WTC11 (cell line): ENCODE results near the gene PTPN6. TPM values are rescaled to one million over a fixed set of nuclear protein-coding genes. Genes with fewer than 3 reads are reported as not detected.
A peak's percentile ranks its signal among the peaks of the same experiment; 100 is the strongest.

Experiments used
- ATAC-seq: fragments of 200-7000 bp; cut with Tn5 transposase; 2 replicates; pipeline ENCODE4 v1.10.0; 2021; ENCODE audit warnings: mild to moderate bottlenecking, moderate library complexity
- CTCF ChIA-PET: fragments of 300-600 bp; sonication (Branson Sonifier 250); formaldehyde crosslinking; loops from one replicate; lab custom pipeline; 2021; ENCODE audit warnings: antibody characterized with exemption; lab: Charles Lee
- POLR2A ChIA-PET: fragments of 350-600 bp; sonication (Branson Sonifier 250); formaldehyde crosslinking; loops from one replicate; lab custom pipeline; 2021; ENCODE audit warnings: antibody characterized with exemption; lab: Charles Lee
- DNase-seq: peaks from one replicate; pipeline ENCODE4 v3.0.0; 2021; ENCODE audit warnings: low spot score
- H3K27ac Mint-ChIP-seq: 2 replicates; pipeline ENCODE4 v1.8.0; 2021; ENCODE audit warnings: mixed read lengths
- H3K27me3 Mint-ChIP-seq: 2 replicates; pipeline ENCODE4 v1.8.0; 2021; ENCODE audit warnings: low read depth, mild to moderate bottlenecking, moderate library complexity, mixed read lengths
- H3K36me3 Mint-ChIP-seq: 2 replicates; pipeline ENCODE4 v1.8.0; 2021; ENCODE audit warnings: mixed read lengths
- H3K4me1 Mint-ChIP-seq: 2 replicates; pipeline ENCODE4 v1.8.0; 2022; ENCODE audit warnings: mixed read lengths
- H3K4me3 Mint-ChIP-seq: 2 replicates; pipeline ENCODE4 v1.8.0; 2021; ENCODE audit warnings: mild to moderate bottlenecking, moderate library complexity, mixed read lengths
- H3K9me3 Mint-ChIP-seq: 2 replicates; pipeline ENCODE4 v1.8.0; 2021; ENCODE audit warnings: mixed read lengths
- CDX4 ChIP-seq: fragments of 250-450 bp; sonication (Bioruptor Pico); IDR thresholded peaks from 2 replicates; pipeline ENCODE4 v1.9.0; 2021; ENCODE audit warnings: moderate library complexity, mild to moderate bottlenecking, inconsistent platforms, borderline replicate concordance
- ESRRA ChIP-seq: sonication (generic); formaldehyde crosslinking; IDR thresholded peaks from 2 replicates; pipeline ENCODE4 v1.8.1; 2022; ENCODE audit warnings: mild to moderate bottlenecking, missing genetic modification reagents, borderline replicate concordance
- ETV6 ChIP-seq: sonication (generic); formaldehyde crosslinking; IDR thresholded peaks from 2 replicates; pipeline ENCODE4 v1.8.1; 2022; ENCODE audit warnings: mild to moderate bottlenecking, missing genetic modification reagents
- FOXK1 ChIP-seq: sonication (generic); formaldehyde crosslinking; IDR thresholded peaks from 2 replicates; pipeline ENCODE4 v1.8.0; 2022; ENCODE audit warnings: mild to moderate bottlenecking, moderate library complexity, missing genetic modification reagents
- FOXP1 ChIP-seq: sonication (generic); formaldehyde crosslinking; IDR thresholded peaks from 2 replicates; pipeline ENCODE4 v1.8.0; 2022; ENCODE audit warnings: missing genetic modification reagents, mild to moderate bottlenecking, moderate library complexity, borderline replicate concordance
- JAZF1 ChIP-seq: fragments of 250-450 bp; sonication (Bioruptor Pico); IDR thresholded peaks from 2 replicates; pipeline ENCODE4 v1.9.0; 2021; ENCODE audit warnings: moderate library complexity, mild to moderate bottlenecking, inconsistent platforms
- NFE2L1 ChIP-seq: sonication (generic); formaldehyde crosslinking; IDR thresholded peaks from 2 replicates; pipeline ENCODE4 v1.8.1; 2023; ENCODE audit warnings: missing genetic modification reagents
- NFYB ChIP-seq: sonication (generic); formaldehyde crosslinking; conservative IDR thresholded peaks from 2 replicates; pipeline ENCODE4 v1.8.0; 2022; ENCODE audit warnings: low read depth, missing genetic modification reagents
- NR2C2 ChIP-seq: sonication (generic); formaldehyde crosslinking; IDR thresholded peaks from 2 replicates; pipeline ENCODE4 v1.8.0; 2022; ENCODE audit warnings: mild to moderate bottlenecking, missing genetic modification reagents
- SP1 ChIP-seq: sonication (generic); formaldehyde crosslinking; conservative IDR thresholded peaks from 2 replicates; pipeline ENCODE4 v1.8.1; 2022; ENCODE audit warnings: missing genetic modification reagents
- TEAD1 ChIP-seq: sonication (generic); formaldehyde crosslinking; IDR thresholded peaks from 2 replicates; pipeline ENCODE4 v1.8.0; 2022; ENCODE audit warnings: mild to moderate bottlenecking, missing genetic modification reagents
- USF1 ChIP-seq: sonication (generic); formaldehyde crosslinking; IDR thresholded peaks from 2 replicates; pipeline ENCODE4 v1.8.0; 2022; ENCODE audit warnings: mild to moderate bottlenecking, missing genetic modification reagents
- ZNF281 ChIP-seq: sonication (generic); formaldehyde crosslinking; IDR thresholded peaks from 2 replicates; pipeline ENCODE4 v1.8.0; 2023; ENCODE audit warnings: mild to moderate bottlenecking, missing genetic modification reagents
- ZNF396 ChIP-seq: fragments of 250-450 bp; sonication (Bioruptor Pico); IDR thresholded peaks from 2 replicates; pipeline ENCODE4 v1.8.0; 2021; ENCODE audit warnings: mild to moderate bottlenecking, moderate library complexity, borderline replicate concordance
- ZNF671 ChIP-seq: fragments of 250-450 bp; sonication (Bioruptor Pico); IDR thresholded peaks from 2 replicates; pipeline ENCODE4 v1.8.0; 2021; ENCODE audit warnings: mild to moderate bottlenecking
- total RNA-seq: library from RNA; stranded (reverse); gene quantifications from 3 replicates; pipeline ENCODE4 v1.2.3, GENCODE V29; 2021
- TF ChIP-seq, protein P1 (sequence below): sonication (generic); formaldehyde crosslinking; IDR thresholded peaks from 2 replicates; pipeline ENCODE4 v1.8.0; 2023; ENCODE audit warnings: missing genetic modification reagents, mild to moderate bottlenecking, borderline replicate concordance
- TF ChIP-seq, protein P2 (sequence below): sonication (generic); formaldehyde crosslinking; IDR thresholded peaks from 2 replicates; pipeline ENCODE4 v1.8.1; 2022; ENCODE audit warnings: low read depth, mild to moderate bottlenecking, moderate library complexity, missing genetic modification reagents, borderline replicate concordance

The PTPN6 gene
- total RNA-seq, 1 experiment from 2014 or later = 27.1 TPM

GRCh38 chr12:6928703-6929407, 22.3 kb upstream of the PTPN6 start:
- DNase-seq = no peak
- peak overlapping the region; percentile 75 for H3K27ac Mint-ChIP-seq
- peaks cover 58% of the 10 kb centered on the region for H3K4me1 Mint-ChIP-seq
- CTCF ChIA-PET = interaction anchor here (0.9 to 6.6 kb wide), 8 partner anchors 8 to 90 kb away, joined by 3 to 93 read pairs (median 8); partner anchors contain the start of genes C12orf57, ENO2, LPCAT3 and RNU7-1
- no peaks in the 10 kb centered on the region for H3K9me3 Mint-ChIP-seq
- no peaks in the 10 kb centered on the region for H3K27me3 Mint-ChIP-seq
- POLR2A ChIA-PET = interaction anchor here (1.0 to 2.0 kb wide), 4 partner anchors 9 to 60 kb away, joined by 3 to 8 read pairs (median 6); partner anchors contain the start of genes C12orf57 and RNU7-1
- H3K36me3 Mint-ChIP-seq = peaks cover 13% of the 10 kb centered on the region
- TF ChIP-seq NFE2L1 (CRISPR knock-in tag) = no peak
- no peak for TF ChIP-seq JAZF1 (CRISPR knock-in tag)
- no peak for TF ChIP-seq FOXK1
- TF ChIP-seq NFYB (CRISPR knock-in tag) = no peak
- no peak for TF ChIP-seq ZNF671 (CRISPR knock-in tag)
- TF ChIP-seq SP1 = no peak
- TF ChIP-seq NR2C2 (CRISPR knock-in tag) = no peak
- TF ChIP-seq ETV6 = no peak
- TF ChIP-seq, protein P1, sequence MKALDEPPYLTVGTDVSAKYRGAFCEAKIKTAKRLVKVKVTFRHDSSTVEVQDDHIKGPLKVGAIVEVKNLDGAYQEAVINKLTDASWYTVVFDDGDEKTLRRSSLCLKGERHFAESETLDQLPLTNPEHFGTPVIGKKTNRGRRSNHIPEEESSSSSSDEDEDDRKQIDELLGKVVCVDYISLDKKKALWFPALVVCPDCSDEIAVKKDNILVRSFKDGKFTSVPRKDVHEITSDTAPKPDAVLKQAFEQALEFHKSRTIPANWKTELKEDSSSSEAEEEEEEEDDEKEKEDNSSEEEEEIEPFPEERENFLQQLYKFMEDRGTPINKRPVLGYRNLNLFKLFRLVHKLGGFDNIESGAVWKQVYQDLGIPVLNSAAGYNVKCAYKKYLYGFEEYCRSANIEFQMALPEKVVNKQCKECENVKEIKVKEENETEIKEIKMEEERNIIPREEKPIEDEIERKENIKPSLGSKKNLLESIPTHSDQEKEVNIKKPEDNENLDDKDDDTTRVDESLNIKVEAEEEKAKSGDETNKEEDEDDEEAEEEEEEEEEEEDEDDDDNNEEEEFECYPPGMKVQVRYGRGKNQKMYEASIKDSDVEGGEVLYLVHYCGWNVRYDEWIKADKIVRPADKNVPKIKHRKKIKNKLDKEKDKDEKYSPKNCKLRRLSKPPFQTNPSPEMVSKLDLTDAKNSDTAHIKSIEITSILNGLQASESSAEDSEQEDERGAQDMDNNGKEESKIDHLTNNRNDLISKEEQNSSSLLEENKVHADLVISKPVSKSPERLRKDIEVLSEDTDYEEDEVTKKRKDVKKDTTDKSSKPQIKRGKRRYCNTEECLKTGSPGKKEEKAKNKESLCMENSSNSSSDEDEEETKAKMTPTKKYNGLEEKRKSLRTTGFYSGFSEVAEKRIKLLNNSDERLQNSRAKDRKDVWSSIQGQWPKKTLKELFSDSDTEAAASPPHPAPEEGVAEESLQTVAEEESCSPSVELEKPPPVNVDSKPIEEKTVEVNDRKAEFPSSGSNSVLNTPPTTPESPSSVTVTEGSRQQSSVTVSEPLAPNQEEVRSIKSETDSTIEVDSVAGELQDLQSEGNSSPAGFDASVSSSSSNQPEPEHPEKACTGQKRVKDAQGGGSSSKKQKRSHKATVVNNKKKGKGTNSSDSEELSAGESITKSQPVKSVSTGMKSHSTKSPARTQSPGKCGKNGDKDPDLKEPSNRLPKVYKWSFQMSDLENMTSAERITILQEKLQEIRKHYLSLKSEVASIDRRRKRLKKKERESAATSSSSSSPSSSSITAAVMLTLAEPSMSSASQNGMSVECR (CRISPR knock-in tag) = no peak
- peak overlapping the region; percentile 94 for H3K4me3 Mint-ChIP-seq
- ATAC-seq = no peak

GRCh38 chr12:6929466-6930452, 21.4 kb upstream of the PTPN6 start:
- ATAC-seq = no peak
- DNase-seq = no peak
- Mint-ChIP-seq H3K27me3 (no peaks in the 10 kb centered on the region), H3K4me1 (peaks cover 49% of the 10 kb centered on the region), H3K36me3 (peaks cover 22% of the 10 kb centered on the region), H3K27ac (no peak overlapping the region; the same call in 1 of the 2 replicates), H3K4me3 (peak overlapping the region; percentile 94), H3K9me3 (no peaks in the 10 kb centered on the region)
- no peak for TF ChIP-seq ZNF396
- POLR2A ChIA-PET = interaction anchor here (1.1 to 2.0 kb wide), 3 partner anchors 8 to 61 kb away, joined by 4 to 8 read pairs (median 7); partner anchors contain the start of genes C12orf57 and RNU7-1
- CTCF ChIA-PET = interaction anchor here (1.0 to 6.6 kb wide), 8 partner anchors 7 to 89 kb away, joined by 3 to 93 read pairs (median 8); partner anchors contain the start of genes C12orf57, ENO2, LPCAT3 and RNU7-1

DNA sequence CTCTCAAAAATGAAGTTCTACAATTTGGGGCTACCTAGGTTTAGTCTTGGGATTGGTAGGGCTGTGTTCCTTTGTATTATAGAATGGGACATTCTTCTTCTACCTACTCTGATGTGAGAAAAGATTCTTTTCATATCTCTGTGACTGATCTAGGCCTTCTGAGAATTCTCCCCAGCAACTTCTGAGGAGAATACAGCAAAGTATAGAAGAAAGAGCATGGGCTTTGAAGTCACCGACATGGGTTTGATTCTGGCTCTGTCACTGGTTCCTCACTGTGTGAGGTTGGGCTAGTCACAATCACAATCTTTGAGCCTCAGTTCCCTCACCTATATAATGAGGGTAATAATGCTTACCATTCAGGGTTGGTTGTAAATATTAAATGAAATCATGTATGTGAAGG, 18.4 kb upstream of the PTPN6 start:
- POLR2A ChIA-PET = interaction anchor here (0.7 kb wide), 1 partner anchor 543 kb away, joined by 4 read pairs; no protein-coding TSS in a partner anchor
- no peaks in the 10 kb centered on the region for H3K9me3 Mint-ChIP-seq
- CTCF ChIA-PET = no interaction called here
- H3K27me3 Mint-ChIP-seq = no peaks in the 10 kb centered on the region
- peaks cover 31% of the 10 kb centered on the region for H3K36me3 Mint-ChIP-seq
- no peak for ATAC-seq
- no peak overlapping the region for H3K27ac Mint-ChIP-seq
- H3K4me3 Mint-ChIP-seq = no peak overlapping the region
- peaks cover 30% of the 10 kb centered on the region for H3K4me1 Mint-ChIP-seq
- no peak for DNase-seq
- TF ChIP-seq, protein P2, sequence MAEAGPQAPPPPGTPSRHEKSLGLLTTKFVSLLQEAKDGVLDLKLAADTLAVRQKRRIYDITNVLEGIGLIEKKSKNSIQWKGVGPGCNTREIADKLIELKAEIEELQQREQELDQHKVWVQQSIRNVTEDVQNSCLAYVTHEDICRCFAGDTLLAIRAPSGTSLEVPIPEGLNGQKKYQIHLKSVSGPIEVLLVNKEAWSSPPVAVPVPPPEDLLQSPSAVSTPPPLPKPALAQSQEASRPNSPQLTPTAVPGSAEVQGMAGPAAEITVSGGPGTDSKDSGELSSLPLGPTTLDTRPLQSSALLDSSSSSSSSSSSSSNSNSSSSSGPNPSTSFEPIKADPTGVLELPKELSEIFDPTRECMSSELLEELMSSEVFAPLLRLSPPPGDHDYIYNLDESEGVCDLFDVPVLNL (CRISPR knock-in tag) = no peak
- TF ChIP-seq CDX4 (no peak), USF1 (no peak), TEAD1 (CRISPR knock-in tag) (no peak), ZNF281 (CRISPR knock-in tag) (no peak), ESRRA (no peak), FOXP1 (CRISPR knock-in tag) (no peak)
